ENCODE results near the gene ASTN2. TPM values are rescaled to one million over a fixed set of nuclear protein-coding genes. Genes with fewer than 3 reads are reported as not detected.
"Not testable (repeated sequence)": the region's sequence is repeated elsewhere in the genome, so short reads cannot be mapped to it uniquely, and the experiment has no call there.

Gene ASTN2
- total RNA-seq, 1 donor from 2014 or later, result 2.7 TPM

GRCh38 chr9:116937361-116937760 is 477.5 kb downstream of the ASTN2 start:
- no peaks in the 10 kb centered on the region for H3K4me1 Mint-ChIP-seq (ENCODE audit: low read depth)
- DNase-seq (ENCODE audit: low spot score), result no peak
- peaks cover 4% of the 10 kb centered on the region for H3K9me3 Mint-ChIP-seq
- no peaks in the 10 kb centered on the region for H3K36me3 Mint-ChIP-seq (ENCODE audit: low read depth)
- H3K4me3 Mint-ChIP-seq (ENCODE audit: low read depth), result no peak overlapping the region
- H3K27me3 Mint-ChIP-seq (ENCODE audit: low read depth), result no peaks in the 10 kb centered on the region
- no peak overlapping the region for H3K27ac Mint-ChIP-seq
- intact Hi-C loops (cut with micrococcal nuclease), result no loop called here

DNA sequence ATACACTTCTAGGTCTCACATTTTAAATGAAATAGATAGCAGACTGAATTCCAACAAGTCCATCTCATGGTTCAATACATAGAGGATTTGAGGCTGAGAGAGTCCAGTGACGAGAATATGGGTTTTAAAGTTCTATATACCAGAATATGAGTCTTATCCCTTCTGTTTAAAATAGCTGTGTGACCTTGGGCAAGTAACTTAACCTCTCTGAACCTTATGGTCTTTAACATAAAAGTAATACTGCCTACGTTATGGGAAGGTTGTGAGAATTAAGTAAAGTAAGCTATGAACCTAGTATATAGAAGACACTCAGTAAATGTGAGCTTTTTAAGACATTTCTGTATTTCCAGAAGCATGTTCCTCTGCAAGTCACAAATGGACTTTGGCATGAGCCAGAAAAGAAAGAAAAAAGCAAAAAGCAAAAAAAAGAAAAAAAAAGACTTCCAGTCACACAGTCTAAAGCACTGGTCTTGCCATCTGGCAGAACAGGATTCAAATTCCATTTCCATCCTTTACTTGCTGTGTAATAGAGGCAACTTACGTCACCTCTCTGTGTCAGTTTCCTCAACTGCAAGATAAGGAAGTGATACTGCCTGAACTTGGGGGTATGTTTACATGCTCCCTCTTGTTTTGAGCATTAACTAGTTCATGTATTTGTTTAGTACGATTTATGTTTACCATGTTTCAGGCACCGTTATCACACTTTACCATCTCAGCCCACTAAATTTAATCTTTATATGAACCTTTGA is 479.5 kb downstream of the ASTN2 start:
- intact Hi-C loops (cut with micrococcal nuclease), result no loop called here
- no peak overlapping the region for H3K27ac Mint-ChIP-seq
- no peak for DNase-seq (ENCODE audit: low spot score)
- no peak overlapping the region for H3K4me3 Mint-ChIP-seq (ENCODE audit: low read depth)
- H3K27me3 Mint-ChIP-seq (ENCODE audit: low read depth), result no peaks in the 10 kb centered on the region
- peaks cover 4% of the 10 kb centered on the region for H3K9me3 Mint-ChIP-seq
- no peaks in the 10 kb centered on the region for H3K4me1 Mint-ChIP-seq (ENCODE audit: low read depth)
- no peaks in the 10 kb centered on the region for H3K36me3 Mint-ChIP-seq (ENCODE audit: low read depth)

- no peak overlapping the region for H3K4me3 Mint-ChIP-seq (ENCODE audit: low read depth)
- intact Hi-C loops (cut with micrococcal nuclease), result no loop called here
- H3K4me1 Mint-ChIP-seq (ENCODE audit: low read depth), result no peaks in the 10 kb centered on the region
- peaks cover 4% of the 10 kb centered on the region for H3K9me3 Mint-ChIP-seq
- DNase-seq (ENCODE audit: low spot score), result no peak
- H3K36me3 Mint-ChIP-seq (ENCODE audit: low read depth), result no peaks in the 10 kb centered on the region
- H3K27ac Mint-ChIP-seq, result no peak overlapping the region
- H3K27me3 Mint-ChIP-seq (ENCODE audit: low read depth), result no peaks in the 10 kb centered on the region
These were observed 480.7 kb downstream of the ASTN2 start for GRCh38 chr9:116934131-116934530.

DNA sequence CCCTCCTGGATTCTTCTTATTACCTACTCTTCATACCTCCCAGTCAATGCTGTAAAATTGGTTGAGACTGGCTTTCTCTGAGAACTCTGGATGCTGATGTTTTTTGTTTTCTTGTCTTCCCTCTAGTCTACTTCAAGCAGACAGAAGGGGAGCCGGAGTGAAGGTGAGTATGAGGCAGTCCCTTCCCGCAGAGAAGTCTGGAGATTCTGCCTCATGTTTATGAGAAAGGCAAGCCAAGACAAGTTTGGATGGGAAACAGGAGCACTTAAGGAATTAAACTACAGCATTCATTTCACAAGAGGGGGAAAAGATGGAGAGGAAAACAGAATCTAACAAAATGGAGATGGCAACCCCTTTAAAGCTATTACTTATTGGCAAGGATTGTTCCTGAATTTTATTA is 481.6 kb downstream of the ASTN2 start:
- Mint-ChIP-seq H3K27me3 (ENCODE audit: low read depth) (no peaks in the 10 kb centered on the region), H3K4me3 (ENCODE audit: low read depth) (no peak overlapping the region), H3K36me3 (ENCODE audit: low read depth) (no peaks in the 10 kb centered on the region), H3K4me1 (ENCODE audit: low read depth) (no peaks in the 10 kb centered on the region), H3K27ac (no peak overlapping the region), H3K9me3 (peaks cover 4% of the 10 kb centered on the region)
- intact Hi-C loops (cut with micrococcal nuclease), result no loop called here
- DNase-seq (ENCODE audit: low spot score), result no peak

- no peak overlapping the region for H3K4me3 Mint-ChIP-seq (ENCODE audit: low read depth)
- DNase-seq (ENCODE audit: low spot score), result no peak
- H3K27me3 Mint-ChIP-seq (ENCODE audit: low read depth), result no peaks in the 10 kb centered on the region
- intact Hi-C loops (cut with micrococcal nuclease), result no loop called here
- H3K9me3 Mint-ChIP-seq, result no peaks in the 10 kb centered on the region
- no peaks in the 10 kb centered on the region for H3K4me1 Mint-ChIP-seq (ENCODE audit: low read depth)
- no peak overlapping the region for H3K27ac Mint-ChIP-seq
- H3K36me3 Mint-ChIP-seq (ENCODE audit: low read depth), result no peaks in the 10 kb centered on the region
These were observed 485.2 kb downstream of the ASTN2 start for GRCh38 chr9:116929621-116930020.

GRCh38 chr9:116928884-116929283 is 486.0 kb downstream of the ASTN2 start:
- no peak for DNase-seq (ENCODE audit: low spot score)
- H3K4me1 Mint-ChIP-seq (ENCODE audit: low read depth), result no peaks in the 10 kb centered on the region
- no peak overlapping the region for H3K4me3 Mint-ChIP-seq (ENCODE audit: low read depth)
- no peaks in the 10 kb centered on the region for H3K9me3 Mint-ChIP-seq
- intact Hi-C loops (cut with micrococcal nuclease), result no loop called here
- H3K27me3 Mint-ChIP-seq (ENCODE audit: low read depth), result no peaks in the 10 kb centered on the region
- no peaks in the 10 kb centered on the region for H3K36me3 Mint-ChIP-seq (ENCODE audit: low read depth)
- H3K27ac Mint-ChIP-seq, result no peak overlapping the region

GRCh38 chr9:116928289-116928688 is 486.6 kb downstream of the ASTN2 start:
- Mint-ChIP-seq H3K9me3 (no peaks in the 10 kb centered on the region), H3K27me3 (ENCODE audit: low read depth) (no peaks in the 10 kb centered on the region), H3K4me1 (ENCODE audit: low read depth) (no peaks in the 10 kb centered on the region), H3K4me3 (ENCODE audit: low read depth) (no peak overlapping the region), H3K27ac (no peak overlapping the region), H3K36me3 (ENCODE audit: low read depth) (no peaks in the 10 kb centered on the region)
- no peak for DNase-seq (ENCODE audit: low spot score)
- intact Hi-C loops (cut with micrococcal nuclease), result no loop called here

DNA sequence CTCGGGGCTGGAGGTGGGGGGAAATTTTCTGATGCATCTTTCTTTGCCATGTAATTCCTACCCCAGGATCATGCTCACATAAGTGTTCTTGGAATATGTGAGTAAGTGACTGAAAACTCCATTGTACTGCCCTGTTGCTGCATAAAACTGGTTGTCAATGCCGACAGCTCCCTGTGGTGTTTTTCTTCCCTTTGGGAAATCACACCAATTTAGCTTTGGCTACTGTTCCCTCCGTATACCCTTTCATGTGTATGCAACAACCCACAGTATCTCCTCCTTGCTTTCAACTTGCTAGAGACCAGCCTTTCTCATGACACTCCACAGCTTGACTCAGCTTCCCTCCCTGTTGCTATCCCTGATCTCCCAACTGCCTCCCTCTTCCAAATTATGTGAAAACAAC is 487.1 kb downstream of the ASTN2 start:
- H3K4me1 Mint-ChIP-seq (ENCODE audit: low read depth), result no peaks in the 10 kb centered on the region
- intact Hi-C loops (cut with micrococcal nuclease), result no loop called here
- no peak overlapping the region for H3K4me3 Mint-ChIP-seq (ENCODE audit: low read depth)
- no peaks in the 10 kb centered on the region for H3K36me3 Mint-ChIP-seq (ENCODE audit: low read depth)
- no peak overlapping the region for H3K27ac Mint-ChIP-seq
- H3K27me3 Mint-ChIP-seq (ENCODE audit: low read depth), result no peaks in the 10 kb centered on the region
- no peak for DNase-seq (ENCODE audit: low spot score)
- H3K9me3 Mint-ChIP-seq, result no peaks in the 10 kb centered on the region

DNA sequence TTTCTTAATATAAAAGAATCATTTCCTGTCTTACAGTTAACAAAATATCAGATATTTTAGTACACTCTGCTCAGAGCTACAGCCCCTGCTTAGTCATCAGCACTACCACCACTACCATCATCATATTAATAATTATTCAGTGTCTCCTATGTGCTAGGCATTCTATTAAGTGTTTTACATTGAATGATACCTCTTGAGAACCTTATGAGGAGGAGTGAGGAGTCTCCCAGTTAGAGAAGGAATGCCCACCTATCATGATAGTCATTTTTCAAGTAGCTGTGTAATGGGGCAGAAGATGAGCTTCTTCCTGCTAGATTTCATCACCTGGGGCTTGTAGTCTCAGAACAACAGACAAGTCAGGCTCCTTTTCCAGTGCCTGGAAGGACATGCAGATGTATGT is 489.7 kb downstream of the ASTN2 start:
- H3K4me3 Mint-ChIP-seq (ENCODE audit: low read depth), result no peak overlapping the region
- intact Hi-C loops (cut with micrococcal nuclease), result no loop called here
- H3K27ac Mint-ChIP-seq, result no peak overlapping the region
- no peak for DNase-seq (ENCODE audit: low spot score)
- no peaks in the 10 kb centered on the region for H3K36me3 Mint-ChIP-seq (ENCODE audit: low read depth)
- H3K9me3 Mint-ChIP-seq, result no peaks in the 10 kb centered on the region
- no peaks in the 10 kb centered on the region for H3K4me1 Mint-ChIP-seq (ENCODE audit: low read depth)
- no peaks in the 10 kb centered on the region for H3K27me3 Mint-ChIP-seq (ENCODE audit: low read depth)

DNA sequence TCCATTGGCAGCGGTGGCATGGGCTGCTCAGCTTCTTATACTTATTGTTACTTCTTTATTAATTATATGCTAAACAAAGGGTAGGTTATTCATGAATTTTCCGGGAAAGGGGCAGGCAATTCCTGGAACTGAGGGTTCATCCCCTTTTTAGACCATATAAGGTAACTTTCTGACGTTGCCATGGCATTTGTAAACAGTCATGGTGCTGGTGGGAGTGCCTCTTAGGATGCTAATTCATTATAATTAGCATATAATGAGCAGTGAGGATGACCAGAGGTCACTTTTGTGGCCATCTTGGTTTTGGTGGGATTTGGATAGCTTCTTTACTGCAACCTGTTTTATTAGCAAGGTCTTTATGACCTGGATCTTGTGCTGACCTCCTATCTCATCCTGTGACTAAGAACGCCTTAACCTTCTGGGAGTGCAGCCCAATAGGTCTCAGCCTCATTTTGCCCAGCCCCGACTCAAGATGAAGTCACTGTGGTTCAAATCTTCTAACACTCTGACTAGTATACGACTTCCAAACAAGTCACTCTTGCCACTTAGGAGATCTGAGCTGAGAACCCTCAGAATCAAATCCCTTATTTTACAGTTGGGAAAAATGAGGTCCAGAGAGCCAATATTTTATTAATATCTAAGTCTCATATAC is 490.3 kb downstream of the ASTN2 start:
- intact Hi-C loops (cut with micrococcal nuclease), result no loop called here
- Mint-ChIP-seq H3K36me3 (ENCODE audit: low read depth) (no peaks in the 10 kb centered on the region), H3K27me3 (ENCODE audit: low read depth) (no peaks in the 10 kb centered on the region), H3K27ac (no peak overlapping the region), H3K4me3 (ENCODE audit: low read depth) (no peak overlapping the region), H3K4me1 (ENCODE audit: low read depth) (no peaks in the 10 kb centered on the region), H3K9me3 (no peaks in the 10 kb centered on the region)
- no peak for DNase-seq (ENCODE audit: low spot score)

GRCh38 chr9:116917895-116918508 is 496.9 kb downstream of the ASTN2 start:
- H3K27me3 Mint-ChIP-seq (ENCODE audit: low read depth); H3K4me1 Mint-ChIP-seq (ENCODE audit: low read depth); H3K27ac Mint-ChIP-seq; H3K9me3 Mint-ChIP-seq; H3K4me3 Mint-ChIP-seq (ENCODE audit: low read depth); H3K36me3 Mint-ChIP-seq (ENCODE audit: low read depth); DNase-seq (ENCODE audit: low spot score); intact Hi-C loops (cut with micrococcal nuclease): not testable (repeated sequence)

GRCh38 chr9:116913536-116913935 is 501.3 kb downstream of the ASTN2 start:
- Mint-ChIP-seq H3K27ac (no peak overlapping the region), H3K4me3 (ENCODE audit: low read depth) (no peak overlapping the region), H3K27me3 (ENCODE audit: low read depth) (no peaks in the 10 kb centered on the region), H3K36me3 (ENCODE audit: low read depth) (no peaks in the 10 kb centered on the region), H3K4me1 (ENCODE audit: low read depth) (no peaks in the 10 kb centered on the region), H3K9me3 (no peaks in the 10 kb centered on the region)
- intact Hi-C loops (cut with micrococcal nuclease), result no loop called here
- no peak for DNase-seq (ENCODE audit: low spot score)

DNA sequence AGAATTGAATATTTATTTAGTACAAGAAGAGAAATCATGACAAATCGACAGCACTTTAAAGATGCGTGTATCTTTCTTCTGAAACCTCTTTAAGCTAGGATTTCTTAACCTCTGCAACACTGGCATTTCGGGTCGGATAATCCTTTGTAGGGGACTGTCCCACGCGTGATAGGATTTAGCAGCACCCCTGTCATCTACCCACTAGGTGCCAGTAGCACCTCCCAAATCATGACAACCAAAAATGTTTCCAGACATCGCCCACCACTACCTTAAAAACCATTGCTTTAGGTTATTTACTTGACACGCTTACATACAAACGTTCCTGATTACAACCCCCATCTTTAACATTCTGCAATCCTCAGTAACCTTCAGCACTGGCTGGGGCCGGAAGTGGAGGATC is 504.7 kb downstream of the ASTN2 start:
- Mint-ChIP-seq H3K27ac (no peak overlapping the region), H3K4me3 (ENCODE audit: low read depth) (no peak overlapping the region), H3K4me1 (ENCODE audit: low read depth) (peaks cover 3% of the 10 kb centered on the region), H3K9me3 (no peaks in the 10 kb centered on the region), H3K36me3 (ENCODE audit: low read depth) (no peaks in the 10 kb centered on the region), H3K27me3 (ENCODE audit: low read depth) (no peaks in the 10 kb centered on the region)
- no peak for DNase-seq (ENCODE audit: low spot score)
- intact Hi-C loops (cut with micrococcal nuclease), result no loop called here

Measured in activated T-helper 2 cell treated with anti-CD3 and anti-CD28 coated beads, Interferon-gamma antibody, Interleukin-2, Interleukin-4, amounts not matched to agents 10 μg/mL and 5 μg/mL and 100 μg/mL, durations not matched to agents 14 hours and 24 hours and 36 hours (primary cell).